ENCODE results near the gene ALDOB.

The ALDOB gene

GRCh38 chr9:101435601-101436079, at the start of gene ALDOB:
Gene ALDOB (minus strand): TSS chr9:101435774. CDS start chr9:101430887, 4,887 bp downstream.
- intact Hi-C loops (cut with DNase I) = no loop called here
- no peak for DNase-seq

GRCh38 chr9:101484046-101484445, 48.5 kb upstream of the ALDOB start:
- intact Hi-C loops (cut with DNase I) = no loop called here
- DNase-seq = no peak

- intact Hi-C loops (cut with DNase I) = no loop called here
These were observed 45.7 kb upstream of the ALDOB start for GRCh38 chr9:101481261-101481660.

GRCh38 chr9:101480386-101480785, 44.8 kb upstream of the ALDOB start:
- intact Hi-C loops (cut with DNase I) = no loop called here
- DNase-seq = no peak

More at GRCh38 chr9:101481261-101481660, 45.7 kb upstream of the ALDOB start:
- no peak for DNase-seq

GRCh38 chr9:101479338-101480030, 43.9 kb upstream of the ALDOB start:
- DNase-seq = no peak
- intact Hi-C loops (cut with DNase I) = no loop called here

- no peak for DNase-seq
- intact Hi-C loops (cut with DNase I) = no loop called here
These were observed 43.3 kb upstream of the ALDOB start for GRCh38 chr9:101478906-101479305.

- intact Hi-C loops (cut with DNase I) = no loop called here
- DNase-seq = no peak
These were observed 42.9 kb upstream of the ALDOB start for GRCh38 chr9:101478444-101478843.

- DNase-seq = no peak
- intact Hi-C loops (cut with DNase I) = no loop called here
These were observed 42.2 kb upstream of the ALDOB start for GRCh38 chr9:101477736-101478135.

- intact Hi-C loops (cut with DNase I) = no loop called here
- no peak for DNase-seq
These were observed 41.6 kb upstream of the ALDOB start for GRCh38 chr9:101477214-101477613.

GRCh38 chr9:101476576-101477208, 41.1 kb upstream of the ALDOB start:
- intact Hi-C loops (cut with DNase I) = no loop called here

GRCh38 chr9:101472891-101473290, 37.3 kb upstream of the ALDOB start:
- intact Hi-C loops (cut with DNase I) = no loop called here
- no peak for DNase-seq

More at GRCh38 chr9:101476576-101477208, 41.1 kb upstream of the ALDOB start:
- no peak for DNase-seq

- no peak for DNase-seq
- intact Hi-C loops (cut with DNase I) = no loop called here
These were observed 35.4 kb upstream of the ALDOB start for GRCh38 chr9:101470929-101471328.

GRCh38 chr9:101470021-101470420, 34.4 kb upstream of the ALDOB start:
- DNase-seq = no peak
- intact Hi-C loops (cut with DNase I) = no loop called here

- intact Hi-C loops (cut with DNase I) = loop anchor here (2.0 kb wide), 1 partner anchor 18 kb away; a partner anchor contains a TSS
- DNase-seq = no peak
These were observed 33.5 kb upstream of the ALDOB start for GRCh38 chr9:101469026-101469425.

GRCh38 chr9:101468116-101468515, 32.5 kb upstream of the ALDOB start:
- peak in 32 of 42 donors; percentile 8 to 84 (median 56) for DNase-seq
- intact Hi-C loops (cut with DNase I) = loop anchor here (2.0 kb wide), 1 partner anchor 19 kb away; a partner anchor contains a TSS

- no peak for DNase-seq
These were observed 32.1 kb upstream of the ALDOB start for GRCh38 chr9:101467690-101468089.

GRCh38 chr9:101466863-101467262, 31.3 kb upstream of the ALDOB start:
- intact Hi-C loops (cut with DNase I) = no loop called here
- no peak for DNase-seq

More at GRCh38 chr9:101467690-101468089, 32.1 kb upstream of the ALDOB start:
- intact Hi-C loops (cut with DNase I) = loop anchor here (2.0 kb wide), 1 partner anchor 19 kb away; a partner anchor contains a TSS

GRCh38 chr9:101465326-101465915, 29.8 kb upstream of the ALDOB start:
- intact Hi-C loops (cut with DNase I) = no loop called here
- DNase-seq = peak in 34 of 42 donors; percentile 25 to 83 (median 54)

- DNase-seq = no peak
- intact Hi-C loops (cut with DNase I) = no loop called here
These were observed 27.8 kb upstream of the ALDOB start for GRCh38 chr9:101463397-101463796.

GRCh38 chr9:101462558-101462957, 27.0 kb upstream of the ALDOB start:
- DNase-seq = no peak
- intact Hi-C loops (cut with DNase I) = no loop called here
